Testis (tissue), 3 donors: ENCODE measurements around the gene VAV2. TPM values are rescaled to one million over a fixed set of nuclear protein-coding genes. Genes with fewer than 3 reads are reported as not detected.
A peak's percentile ranks its signal among the peaks of the same experiment; 100 is the strongest.

Experiments used
- DNase-seq: peaks from one replicate; pipeline ENCODE4 v3.0.0-alpha.2; 2019
- H3K27ac ChIP-seq, 2 donors: fragments of 200-600 bp; sonication (generic); one replicate each; pipeline ENCODE4 v1.5.1; 2019
- H3K27me3 ChIP-seq: fragments of 200-600 bp; sonication (generic); one replicate; pipeline ENCODE4 v1.5.1; 2019
- H3K36me3 ChIP-seq: fragments of 200-600 bp; sonication (generic); one replicate; pipeline ENCODE4 v1.5.1; 2017; ENCODE audit warnings: low read depth; ENCODE audit errors: missing control alignments
- H3K4me1 ChIP-seq: fragments of 200-600 bp; sonication (generic); one replicate; pipeline ENCODE4 v1.5.1; 2019
- H3K4me3 ChIP-seq, 2 donors: fragments of 200-600 bp; sonication (generic); one replicate each; pipeline ENCODE4 v1.5.1; 2017 to 2019
- H3K9me3 ChIP-seq: fragments of 200-600 bp; sonication (generic); one replicate; pipeline ENCODE4 v1.5.1; 2017
- POLR2A ChIP-seq: fragments of 450-650 bp; IDR thresholded peaks from one replicate; pipeline ENCODE4 v1.6.1; 2017; ENCODE audit warnings: antibody characterized with exemption, mild to moderate bottlenecking, moderate library complexity
- WGBS, 2 donors: methylation state at CpG; one replicate each; pipeline ENCODE4 v1.1.5; 2018; 5-methylcytosine and 5-hydroxymethylcytosine counted together
- intact Hi-C: fragments of 100-400 bp; cut with DNase I; formaldehyde crosslinking; loops from one replicate; pipeline ENCODE4 v1.15.1; 2023; ENCODE audit warnings: low total_unique reads
- polyA plus RNA-seq: library from polyadenylated mRNA; stranded (reverse); fragments of 350-450 nt; fragmentation: Illumina TruSeq; extraction: RNeasy Lipid Tissue Mini Kit (QIAGEN cat#74804); gene quantifications from one replicate; pipeline ENCODE4 v1.2.3, GENCODE V29; 2014; ENCODE audit warnings: low read depth, low replicate concordance; ENCODE audit not compliant: insufficient read depth
- total RNA-seq, 2 donors: library from RNA; depleted of rRNA; stranded (reverse); fragments of >200 nt; gene quantifications; one replicate each; pipeline ENCODE4 v1.2.3, GENCODE V29; 2016
- TF ChIP-seq, protein P1 (sequence below), 3 experiments: fragments of 450-650 bp in 2 of 3; fragments of 200-600 bp in 1 of 3; sonication (generic) in 1 of 3; IDR thresholded peaks; one replicate each; pipeline ENCODE4 v1.5.1; 2016 to 2019; ENCODE audit warnings: antibody characterized with exemption in 3 of 3, mild to moderate bottlenecking in 2 of 3, moderate library complexity in 1 of 3

VAV2 gene
- total and polyA plus RNA-seq, 3 donors from 2014 or later: 11.0 to 14.1 (median 12.2) TPM

GRCh38 chr9:133730994-133731715 is 261.0 kb downstream of the VAV2 start:
- Histone ChIP-seq H3K36me3 (no peaks in the 10 kb centered on the region), H3K27me3 (no peaks in the 10 kb centered on the region), H3K9me3 (no peaks in the 10 kb centered on the region), H3K4me1 (no peaks in the 10 kb centered on the region), H3K4me3 (no peak overlapping the region), H3K27ac (no peak overlapping the region)
- peak; percentile 12 for DNase-seq
- 64 to 66% methylated on average over 13 to 27 of the region's 27 CpGs for WGBS, 2 donors
- intact Hi-C loops: loop anchor here (10.0 kb wide), 1 partner anchor 196 kb away; the partner anchor contains the start of gene ADAMTSL2
- TF ChIP-seq POLR2A: no peak
- TF ChIP-seq, protein P1, sequence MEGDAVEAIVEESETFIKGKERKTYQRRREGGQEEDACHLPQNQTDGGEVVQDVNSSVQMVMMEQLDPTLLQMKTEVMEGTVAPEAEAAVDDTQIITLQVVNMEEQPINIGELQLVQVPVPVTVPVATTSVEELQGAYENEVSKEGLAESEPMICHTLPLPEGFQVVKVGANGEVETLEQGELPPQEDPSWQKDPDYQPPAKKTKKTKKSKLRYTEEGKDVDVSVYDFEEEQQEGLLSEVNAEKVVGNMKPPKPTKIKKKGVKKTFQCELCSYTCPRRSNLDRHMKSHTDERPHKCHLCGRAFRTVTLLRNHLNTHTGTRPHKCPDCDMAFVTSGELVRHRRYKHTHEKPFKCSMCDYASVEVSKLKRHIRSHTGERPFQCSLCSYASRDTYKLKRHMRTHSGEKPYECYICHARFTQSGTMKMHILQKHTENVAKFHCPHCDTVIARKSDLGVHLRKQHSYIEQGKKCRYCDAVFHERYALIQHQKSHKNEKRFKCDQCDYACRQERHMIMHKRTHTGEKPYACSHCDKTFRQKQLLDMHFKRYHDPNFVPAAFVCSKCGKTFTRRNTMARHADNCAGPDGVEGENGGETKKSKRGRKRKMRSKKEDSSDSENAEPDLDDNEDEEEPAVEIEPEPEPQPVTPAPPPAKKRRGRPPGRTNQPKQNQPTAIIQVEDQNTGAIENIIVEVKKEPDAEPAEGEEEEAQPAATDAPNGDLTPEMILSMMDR (IDR thresholded peaks at IDR 0.05): no peak

DNA sequence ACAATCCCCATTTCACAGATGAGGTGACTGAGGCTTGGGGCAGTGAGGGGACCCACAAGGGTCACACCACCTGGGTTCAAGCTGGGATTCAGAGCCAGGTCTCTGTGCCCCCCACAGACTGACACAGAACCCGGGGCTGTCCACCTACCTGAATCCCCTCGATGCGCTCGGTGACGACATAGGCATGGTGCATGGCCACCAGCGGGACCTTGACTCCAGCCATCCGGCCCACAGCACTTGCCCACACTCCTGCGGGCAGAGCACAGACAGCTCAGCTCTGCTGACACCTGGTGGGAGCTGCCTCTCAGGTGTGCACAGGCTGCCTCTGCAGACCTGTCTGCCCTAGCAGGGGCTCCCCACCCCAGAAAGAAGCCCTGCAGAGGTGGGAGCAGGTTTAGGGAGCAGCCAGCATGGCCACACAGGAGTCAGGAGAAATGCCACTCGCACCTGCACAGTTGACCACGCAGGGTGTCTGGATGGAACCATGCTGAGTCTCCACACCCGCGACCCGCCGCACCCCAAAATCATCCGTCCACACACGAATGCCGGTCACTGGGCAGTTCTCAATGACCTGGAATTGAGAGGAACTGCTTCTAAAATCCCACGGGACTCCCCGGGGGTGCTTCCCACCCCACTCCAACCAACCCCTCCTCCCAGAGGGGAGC is 262.4 kb downstream of the VAV2 start:
- Histone ChIP-seq H3K4me3 (no peak overlapping the region), H3K36me3 (no peaks in the 10 kb centered on the region), H3K4me1 (no peaks in the 10 kb centered on the region), H3K27ac (no peak overlapping the region), H3K27me3 (no peaks in the 10 kb centered on the region), H3K9me3 (no peaks in the 10 kb centered on the region)
- TF ChIP-seq, protein P1 (IDR thresholded peaks at IDR 0.05): no peak
- TF ChIP-seq POLR2A: no peak
- peak; percentile 6 for DNase-seq
- 89 to 91% methylated on average over 11 to 18 of the region's 19 CpGs for WGBS, 2 donors
- intact Hi-C loops: loop anchor here (10.0 kb wide), 1 partner anchor 195 kb away; the partner anchor contains the start of gene ADAMTSL2

DNA sequence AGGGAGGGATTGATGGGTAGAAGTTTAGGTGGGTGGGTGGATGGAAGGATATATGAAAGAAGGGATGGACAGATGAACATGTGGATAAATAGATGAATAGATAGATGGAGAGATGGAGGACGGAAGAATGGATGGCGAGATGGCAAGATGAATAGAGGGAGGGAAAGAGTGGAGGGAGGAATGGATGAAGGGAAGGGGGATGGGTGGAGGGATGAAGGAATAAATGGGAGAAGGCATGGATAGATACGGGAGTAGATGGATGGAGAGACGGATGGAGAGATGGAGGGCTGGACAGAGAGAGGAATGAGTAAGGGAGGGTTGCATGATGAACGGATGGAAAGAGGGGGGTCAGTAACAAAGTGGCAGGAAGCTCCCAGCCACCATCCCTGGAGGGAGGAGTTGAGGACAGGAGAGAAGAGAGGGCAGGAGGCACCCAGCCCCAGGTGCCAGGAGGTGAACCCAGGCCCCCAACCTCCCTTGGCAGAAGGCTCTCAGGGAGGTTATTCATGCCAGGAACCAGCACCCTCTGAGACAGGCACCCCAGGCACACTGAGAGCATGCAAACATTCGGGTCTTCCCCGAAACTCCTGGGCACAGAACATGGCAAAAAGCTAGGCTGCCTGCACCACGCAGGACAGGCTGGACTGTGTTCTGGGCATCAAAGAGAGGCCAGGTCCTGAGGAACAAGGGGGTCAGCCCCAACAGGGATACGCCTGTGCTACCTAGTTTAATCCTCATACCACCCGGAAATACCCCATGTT is 263.1 kb downstream of the VAV2 start:
- TF ChIP-seq, protein P1 (IDR thresholded peaks at IDR 0.05): no peak
- no peak overlapping the region for H3K4me3 ChIP-seq
- H3K9me3 ChIP-seq: no peaks in the 10 kb centered on the region
- intact Hi-C loops: no loop called here
- no peaks in the 10 kb centered on the region for H3K4me1 ChIP-seq
- peak; percentile 2 for DNase-seq
- no peaks in the 10 kb centered on the region for H3K27me3 ChIP-seq
- 78 to 84% methylated on average over 9 to 10 of the region's 10 CpGs for WGBS, 2 donors
- no peaks in the 10 kb centered on the region for H3K36me3 ChIP-seq
- no peak overlapping the region for H3K27ac ChIP-seq

DNA sequence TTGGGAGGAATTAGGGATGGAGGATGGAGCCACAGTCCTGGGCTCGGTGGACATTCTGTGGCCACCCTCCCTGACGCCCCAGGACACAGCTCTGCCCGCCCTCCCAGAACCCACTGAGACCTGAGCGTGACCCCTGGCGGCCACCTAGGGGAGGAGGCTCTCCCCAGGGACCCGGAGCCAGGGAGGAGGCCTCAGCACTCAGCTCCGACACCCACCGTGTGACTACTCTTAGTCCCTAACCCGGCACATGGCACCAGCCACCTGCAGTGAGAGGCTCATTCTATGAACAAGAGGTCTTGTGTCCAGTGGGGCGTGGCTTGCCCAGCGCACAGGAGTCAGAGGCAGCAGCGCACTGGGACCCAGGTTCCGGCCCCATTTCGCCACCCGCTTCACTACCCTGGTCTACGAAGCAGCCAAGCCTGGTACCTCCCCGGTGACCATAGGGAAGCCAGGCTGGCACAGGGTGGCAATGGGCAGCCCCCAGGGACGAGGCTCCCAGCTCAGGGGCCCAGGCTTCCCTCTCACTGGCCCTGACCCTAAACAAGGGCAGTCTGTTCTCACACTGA is 264.2 kb downstream of the VAV2 start:
- Histone ChIP-seq H3K27ac (no peak overlapping the region), H3K9me3 (no peaks in the 10 kb centered on the region), H3K36me3 (no peaks in the 10 kb centered on the region), H3K4me1 (no peaks in the 10 kb centered on the region), H3K4me3 (no peak overlapping the region), H3K27me3 (no peaks in the 10 kb centered on the region)
- intact Hi-C loops: no loop called here
- peak; percentile 8 for DNase-seq
- 88 to 89% methylated on average over 7 to 18 of the region's 18 CpGs for WGBS, 2 donors
- TF ChIP-seq, protein P1 (IDR thresholded peaks at IDR 0.05): no peak
- no peak for TF ChIP-seq POLR2A
